Endothelial cell of umbilical vein (primary cell): ENCODE measurements around the gene MAFF. TPM values are rescaled to one million over a fixed set of nuclear protein-coding genes. Genes with fewer than 3 reads are reported as not detected.

ENCODE experiments used
- BruUV-seq: library from RNA; stranded (reverse); fragments of 400-500 nt; replicated peaks from 2 replicates; lab custom pipeline; 2021; lab: Mats Ljungman, UMichigan
- CTCF ChIA-PET: fragments of 300-600, 350-600 bp; sonication (Branson Sonifier 250); formaldehyde crosslinking; loops from one replicate; lab custom pipeline; 2021; ENCODE audit warnings: antibody characterized with exemption, inconsistent platforms; lab: Charles Lee
- POLR2A ChIA-PET: fragments of 300-600, 350-600 bp; sonication (Branson Sonifier 250); formaldehyde crosslinking; loops from one replicate; lab custom pipeline; 2021; ENCODE audit warnings: antibody characterized with exemption, inconsistent platforms; lab: Charles Lee
- DNase-seq: peaks from one replicate; pipeline ENCODE4 v3.0.0-alpha.2; 2011; ENCODE audit warnings: low read depth, low spot score
- FAIRE-seq: peaks from 2 replicates; lab custom pipeline; 2011; peaks lifted over from hg19 to GRCh38; lab: Jason Lieb, UNC
- H2AFZ ChIP-seq: 2 replicates; pipeline ENCODE4 v1.6.0; 2012; ENCODE audit warnings: low read depth, low read length, control low read depth, inconsistent platforms
- H3K27ac ChIP-seq: 2 replicates; pipeline ENCODE4 v1.5.1; 2011; ENCODE audit warnings: low read depth, mild to moderate bottlenecking, control low read depth, low read length, moderate library complexity; ENCODE audit not compliant: insufficient read depth
- H3K27me3 ChIP-seq, 2 experiments: 2 replicates each; pipeline versions ENCODE4 v1.6.0 to v1.6.1; 2011; ENCODE audit warnings: low read length in 2 of 2, mixed read lengths in 1 of 2; ENCODE audit not compliant: control insufficient read depth in 2 of 2, insufficient read depth in 2 of 2
- H3K36me3 ChIP-seq, 2 experiments: 2 replicates in 1 of 2; 3 replicates in 1 of 2; pipeline ENCODE4 v1.5.1; 2011; ENCODE audit warnings: low read length in 2 of 2, mild to moderate bottlenecking in 1 of 2, moderate library complexity in 1 of 2; ENCODE audit not compliant: control insufficient read depth in 2 of 2, insufficient read depth in 2 of 2; ENCODE audit errors: extremely low read depth in 1 of 2
- H3K4me1 ChIP-seq: 3 replicates; pipeline ENCODE4 v1.5.1; 2011; ENCODE audit warnings: mild to moderate bottlenecking, low read length; ENCODE audit not compliant: control insufficient read depth, insufficient read depth; ENCODE audit errors: extremely low read depth
- H3K4me2 ChIP-seq: 2 replicates; pipeline ENCODE4 v1.6.1; 2011; ENCODE audit warnings: low read length, control low read depth, mixed read lengths; ENCODE audit not compliant: insufficient read depth
- H3K4me3 ChIP-seq, 3 experiments: fragments of 200-600 bp in 1 of 3; sonication (generic), shearing (Covaris generic) in 1 of 3; replicated peaks in 1 of 3; 2 replicates each; pipeline ENCODE4 v1.5.1; 2011 to 2016; ENCODE audit warnings: control low read depth in 3 of 3, low read length in 3 of 3, mild to moderate bottlenecking in 2 of 3, inconsistent platforms in 1 of 3, low read depth in 1 of 3, moderate library complexity in 1 of 3; ENCODE audit not compliant: insufficient read depth in 1 of 3
- H3K79me2 ChIP-seq: 2 replicates; pipeline ENCODE4 v1.6.0; 2012; ENCODE audit warnings: low read length, inconsistent platforms; ENCODE audit not compliant: control insufficient read depth, insufficient read depth
- H3K9ac ChIP-seq: replicated peaks from 2 replicates; pipeline ENCODE3; 2011; ENCODE audit warnings: low read length, control low read depth; ENCODE audit not compliant: insufficient read depth; ENCODE audit errors: extremely low read depth
- H3K9me1 ChIP-seq: replicated peaks from 3 replicates; pipeline ENCODE4 v1.6.0; 2011; ENCODE audit warnings: mild to moderate bottlenecking, low read length; ENCODE audit not compliant: control insufficient read depth, insufficient read depth; ENCODE audit errors: extremely low read depth
- H3K9me3 ChIP-seq: replicated peaks from 2 replicates; pipeline ENCODE4 v1.5.1; 2012; ENCODE audit warnings: low read length, inconsistent platforms; ENCODE audit not compliant: control insufficient read depth, insufficient read depth
- H4K20me1 ChIP-seq: replicated peaks from 2 replicates; pipeline ENCODE3; 2011; ENCODE audit warnings: mild to moderate bottlenecking, low read length; ENCODE audit not compliant: control insufficient read depth, insufficient read depth; ENCODE audit errors: extremely low read depth
- EZH2 ChIP-seq: IDR thresholded peaks from 2 replicates; pipeline ENCODE4 v1.6.1; 2012; ENCODE audit warnings: borderline replicate concordance, low read depth, mild to moderate bottlenecking, moderate library complexity, low read length, inconsistent platforms; ENCODE audit not compliant: severe bottlenecking
- FOS ChIP-seq: IDR thresholded peaks from 2 replicates; pipeline ENCODE4 v1.6.1; 2011; ENCODE audit warnings: mild to moderate bottlenecking, low read length, moderate library complexity, borderline replicate concordance; ENCODE audit not compliant: insufficient read depth
- GATA2 ChIP-seq: IDR thresholded peaks from 2 replicates; pipeline ENCODE4 v1.7.0; 2011; ENCODE audit warnings: low read depth, mild to moderate bottlenecking, moderate library complexity, mixed read lengths, low read length; ENCODE audit not compliant: insufficient read length, insufficient read depth
- JUN ChIP-seq: IDR thresholded peaks from 2 replicates; pipeline ENCODE4 v1.6.1; 2011; ENCODE audit warnings: borderline replicate concordance, low read depth; ENCODE audit not compliant: insufficient read length, insufficient read depth
- MYC ChIP-seq: IDR thresholded peaks from one replicate; pipeline ENCODE4 v1.6.1; 2011; ENCODE audit warnings: mild to moderate bottlenecking, low read depth, low read length
- POLR2A ChIP-seq: IDR thresholded peaks from 2 replicates; pipeline ENCODE4 v1.6.1; 2012; ENCODE audit warnings: low read depth, mild to moderate bottlenecking, control low read depth, low read length
- POLR2AphosphoS5 ChIP-seq: IDR thresholded peaks from 2 replicates; pipeline ENCODE4 v1.6.1; 2012; ENCODE audit warnings: low read depth, mild to moderate bottlenecking, control low read depth, low read length, moderate library complexity; ENCODE audit not compliant: insufficient read depth
- dilution Hi-C: fragments of 300-500 bp; cut with MboI; formaldehyde crosslinking; loops from one replicate; pipeline ENCODE4 v1.15.0; 2019; ENCODE audit warnings: low sequenced_read_pairs; ENCODE audit not compliant: extremely low pct_ligation_motif_present
- intact Hi-C: fragments of 100-400 bp; cut with micrococcal nuclease; formaldehyde crosslinking; loops from one replicate; pipeline ENCODE4 v1.10.0; 2022
- polyA plus RNA-seq, 4 experiments: library from polyadenylated mRNA; depleted of rRNA in 3 of 4; stranded (reverse) in 3 of 4; unstranded in 1 of 4; fragments of >200 nt; gene quantifications; 2 replicates each; pipeline versions ENCODE4 v1.2.1 to v1.2.3, GENCODE V29; 2011 to 2012; ENCODE audit warnings: missing spikeins in 1 of 4
- total RNA-seq: library from RNA; stranded (reverse); gene quantifications from 2 replicates; pipeline ENCODE4 v1.2.3, GENCODE V29; 2021
- TF ChIP-seq, protein P1 (sequence below), 2 donors: IDR thresholded peaks; 1 replicate in 1 of 2; 2 replicates in 1 of 2; pipeline ENCODE4 v1.5.1; 2011; ENCODE audit warnings: low read length in 2 of 2, mild to moderate bottlenecking in 2 of 2, moderate library complexity in 2 of 2, control low read depth in 1 of 2, inconsistent platforms in 1 of 2, low read depth in 1 of 2; ENCODE audit not compliant: insufficient read depth in 1 of 2; ENCODE audit errors: extremely low read depth in 1 of 2
- TF ChIP-seq, protein P2 (sequence below): IDR thresholded peaks from 2 replicates; pipeline ENCODE4 v1.6.1; 2011; ENCODE audit not compliant: insufficient read depth, insufficient read length

The MAFF gene
- total and polyA plus RNA-seq, 2 donors (not counting 3 experiments of a cell fraction or from before 2014, with no cell fraction given) = 29.0 to 61.2 TPM

DNA sequence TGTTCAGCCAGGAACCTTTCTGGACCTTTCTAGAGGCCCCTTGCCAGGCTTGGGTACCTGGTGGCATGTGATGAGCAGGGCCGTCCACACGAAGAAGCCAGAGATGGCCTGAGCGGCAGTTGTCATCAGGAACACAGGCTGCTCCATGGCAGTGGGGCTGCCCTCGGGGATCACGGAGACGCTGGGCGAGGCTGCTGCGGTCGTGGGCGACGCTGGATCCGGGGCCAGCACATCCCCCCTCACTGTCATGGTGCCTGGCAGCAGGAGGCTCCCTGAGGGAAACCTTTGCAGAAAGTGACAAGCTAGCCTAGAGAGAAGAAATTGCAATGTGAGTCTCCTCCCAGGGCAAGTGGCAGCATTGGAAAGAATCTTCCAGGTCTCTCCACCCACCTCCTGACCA, 45.9 kb downstream of the MAFF start:
- DNase-seq = no peak
- Histone ChIP-seq H3K27me3 (no peaks in the 10 kb centered on the region), H3K4me3 (no peak overlapping the region), H2AFZ (no peak overlapping the region), H3K4me1 (no peaks in the 10 kb centered on the region), H4K20me1 (no peaks in the 10 kb centered on the region), H3K79me2 (peaks cover 45% of the 10 kb centered on the region), H3K9me1 (no peaks in the 10 kb centered on the region), H3K36me3 (peaks cover 5 to 44% of the 10 kb centered on the region in 2 experiments), H3K4me2 (no peak overlapping the region), H3K9ac (no peak overlapping the region), H3K9me3 (no peaks in the 10 kb centered on the region), H3K27ac (no peak overlapping the region)
- CTCF ChIA-PET = no interaction called here
- BruUV-seq = no TSS peak
- TF ChIP-seq EZH2 (no peak), POLR2AphosphoS5 (no peak), MYC (no peak), GATA2 (no peak), FOS (no peak), JUN (no peak), POLR2A (no peak)
- TF ChIP-seq, protein P1, sequence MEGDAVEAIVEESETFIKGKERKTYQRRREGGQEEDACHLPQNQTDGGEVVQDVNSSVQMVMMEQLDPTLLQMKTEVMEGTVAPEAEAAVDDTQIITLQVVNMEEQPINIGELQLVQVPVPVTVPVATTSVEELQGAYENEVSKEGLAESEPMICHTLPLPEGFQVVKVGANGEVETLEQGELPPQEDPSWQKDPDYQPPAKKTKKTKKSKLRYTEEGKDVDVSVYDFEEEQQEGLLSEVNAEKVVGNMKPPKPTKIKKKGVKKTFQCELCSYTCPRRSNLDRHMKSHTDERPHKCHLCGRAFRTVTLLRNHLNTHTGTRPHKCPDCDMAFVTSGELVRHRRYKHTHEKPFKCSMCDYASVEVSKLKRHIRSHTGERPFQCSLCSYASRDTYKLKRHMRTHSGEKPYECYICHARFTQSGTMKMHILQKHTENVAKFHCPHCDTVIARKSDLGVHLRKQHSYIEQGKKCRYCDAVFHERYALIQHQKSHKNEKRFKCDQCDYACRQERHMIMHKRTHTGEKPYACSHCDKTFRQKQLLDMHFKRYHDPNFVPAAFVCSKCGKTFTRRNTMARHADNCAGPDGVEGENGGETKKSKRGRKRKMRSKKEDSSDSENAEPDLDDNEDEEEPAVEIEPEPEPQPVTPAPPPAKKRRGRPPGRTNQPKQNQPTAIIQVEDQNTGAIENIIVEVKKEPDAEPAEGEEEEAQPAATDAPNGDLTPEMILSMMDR (IDR thresholded peaks at IDR 0.05; ENCODE audit: extremely low read depth in 1 of 2, insufficient read depth in 1 of 2, low read depth in 1 of 2, low read length in 2 of 2) = no peak
- TF ChIP-seq, protein P2, sequence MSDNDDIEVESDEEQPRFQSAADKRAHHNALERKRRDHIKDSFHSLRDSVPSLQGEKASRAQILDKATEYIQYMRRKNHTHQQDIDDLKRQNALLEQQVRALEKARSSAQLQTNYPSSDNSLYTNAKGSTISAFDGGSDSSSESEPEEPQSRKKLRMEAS = no peak
- FAIRE-seq = no peak
- intact Hi-C loops = no loop called here
- POLR2A ChIA-PET = no interaction called here
- dilution Hi-C loops = no loop called here
